Measurements from ENCODE around the gene SH3BP2. TPM values are rescaled to one million over a fixed set of nuclear protein-coding genes. Genes with fewer than 3 reads are reported as not detected.

Gene SH3BP2
- total RNA-seq, 1 donor from 2014 or later = 39.2 TPM

- no peak for DNase-seq
These were observed 11.0 kb downstream of the SH3BP2 start for GRCh38 chr4:2803624-2804448.

DNA sequence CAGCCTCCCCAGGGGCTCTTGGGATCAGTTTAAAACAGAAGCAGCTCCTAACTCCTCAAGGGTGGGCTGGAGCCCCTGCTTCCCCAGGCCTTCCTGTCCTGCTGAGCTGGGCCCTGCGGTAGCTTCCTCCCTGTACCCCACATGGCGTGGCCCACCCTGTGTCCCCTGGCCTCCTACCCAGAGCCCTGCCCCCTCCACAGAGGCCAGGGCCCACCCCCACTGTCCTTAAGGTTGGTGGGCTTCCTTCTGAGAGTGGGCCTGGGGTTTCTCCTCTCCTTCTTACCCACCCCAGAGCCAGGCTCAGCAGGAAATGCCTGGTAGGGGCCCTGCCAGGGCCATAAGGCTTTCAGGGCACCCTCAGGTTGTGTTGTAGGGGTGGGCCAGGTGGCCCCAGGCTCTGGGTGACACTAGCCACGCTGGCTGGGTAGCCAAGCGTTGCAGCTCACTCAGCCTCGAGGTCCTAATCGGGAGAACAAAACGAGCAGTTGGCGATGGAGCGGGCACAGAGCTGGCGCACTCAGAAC lies 11.6 kb downstream of the SH3BP2 start:
- DNase-seq = no peak

DNA sequence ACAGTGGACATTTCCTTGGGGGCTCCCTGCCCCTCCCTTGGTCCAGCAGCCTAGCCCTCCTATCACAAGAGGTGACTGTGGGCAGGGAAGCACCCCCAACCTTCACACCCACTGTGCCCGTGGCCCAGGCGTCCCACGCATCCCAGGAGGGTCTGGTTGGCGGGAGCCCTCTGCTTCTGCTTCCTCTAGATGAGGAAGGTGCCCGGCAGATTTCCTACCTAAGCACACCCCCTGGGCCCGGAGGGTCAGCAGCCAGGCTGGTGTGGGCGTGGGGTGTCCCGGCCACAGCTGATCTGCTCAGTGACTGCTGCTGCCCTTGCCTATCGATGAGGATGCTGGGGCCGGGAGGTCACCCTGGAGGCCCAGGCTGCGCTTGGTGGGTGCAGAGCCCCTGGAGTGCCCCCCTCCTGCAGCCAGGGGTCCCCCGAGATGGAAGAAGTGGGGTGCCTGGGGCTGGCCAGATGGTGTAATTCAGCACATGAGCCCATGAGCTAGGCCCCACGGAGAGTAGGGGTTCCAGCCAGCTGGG lies 12.2 kb downstream of the SH3BP2 start:
- DNase-seq = no peak

DNA sequence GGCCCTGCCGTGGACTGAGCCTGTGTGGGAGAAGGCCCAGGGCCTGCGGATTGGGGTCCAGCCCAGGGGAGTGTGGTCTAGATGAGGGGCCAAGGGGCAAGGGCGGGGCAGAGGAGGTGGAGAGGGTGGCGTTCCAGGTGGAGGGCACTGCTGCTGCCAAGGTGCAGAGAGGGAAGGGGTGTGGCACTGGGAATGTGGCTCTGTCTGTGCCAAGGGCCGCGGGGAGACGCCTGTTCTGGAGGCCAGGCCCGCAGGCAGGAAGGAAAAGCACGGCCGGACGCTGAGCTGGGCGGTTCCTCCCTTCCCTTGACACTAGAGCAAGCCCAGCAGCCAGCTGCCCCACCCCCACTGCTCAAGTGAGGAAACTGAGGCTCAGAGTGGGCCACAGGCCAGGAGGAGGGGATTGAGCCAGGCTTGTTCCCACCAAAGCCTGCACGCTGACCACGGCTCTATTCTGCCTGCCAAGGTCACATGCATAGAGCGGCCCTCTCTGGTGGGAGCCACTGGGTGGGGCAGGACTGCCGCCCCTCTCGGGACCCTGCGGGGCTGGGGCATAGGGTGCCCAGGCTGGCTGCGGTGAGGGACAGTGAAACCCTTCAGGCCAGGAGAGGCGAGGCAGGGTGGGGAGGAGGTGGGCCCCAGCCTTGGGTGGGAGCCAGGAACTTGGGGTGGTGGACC lies 13.0 kb downstream of the SH3BP2 start:
- DNase-seq = no peak

DNA sequence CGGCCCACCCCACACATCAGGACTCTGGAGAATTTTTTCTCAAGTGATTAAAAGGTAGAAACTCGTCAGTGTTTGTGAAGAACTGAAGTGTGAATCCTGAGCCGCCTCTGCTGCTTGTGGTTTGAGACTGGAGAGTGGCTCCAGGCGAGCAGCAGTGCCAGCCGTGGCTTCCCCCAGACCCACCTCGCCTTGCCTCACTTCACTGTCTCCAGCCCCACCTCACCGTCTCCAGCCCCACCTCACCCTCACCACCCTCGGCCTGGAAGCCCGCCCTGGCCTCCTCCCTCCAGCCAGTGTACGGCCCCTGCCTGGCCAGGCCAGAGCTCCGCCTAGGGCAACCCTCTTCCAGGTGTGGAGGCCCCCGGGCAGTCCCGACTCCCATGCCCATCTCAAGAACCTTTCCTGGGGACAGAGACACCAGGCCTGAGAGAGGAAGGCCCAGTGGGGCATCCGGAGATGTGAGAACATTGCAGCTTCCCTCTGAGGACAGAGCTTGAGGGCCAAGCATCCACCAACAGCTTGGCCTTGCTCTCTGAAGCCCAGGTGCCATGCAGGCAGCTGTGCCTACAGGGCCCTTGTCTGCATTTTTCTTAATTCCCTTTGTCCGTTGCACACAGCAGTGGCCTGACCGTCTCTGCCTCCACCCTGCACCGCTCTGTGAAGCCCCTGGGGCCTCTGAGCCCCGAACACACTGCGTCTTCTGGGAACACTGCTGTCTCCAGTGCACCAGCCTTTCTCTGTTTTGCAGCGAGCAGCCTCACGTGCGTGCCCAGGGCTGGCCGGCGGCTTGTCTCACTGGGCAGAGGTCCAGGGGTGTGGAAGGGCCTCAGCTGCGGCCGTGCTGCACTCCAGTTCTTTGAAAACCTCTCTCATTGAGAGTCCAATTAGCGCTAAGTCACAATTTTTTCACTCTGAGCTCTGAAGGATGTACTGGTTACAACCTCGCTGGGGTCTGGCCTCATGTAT lies 13.8 kb downstream of the SH3BP2 start:
- DNase-seq = peak; percentile 86

GRCh38 chr4:2807571-2807970 lies 14.7 kb downstream of the SH3BP2 start:
- DNase-seq = no peak

- DNase-seq = no peak
These were observed 15.1 kb downstream of the SH3BP2 start for GRCh38 chr4:2808001-2808400.

- no peak for DNase-seq
These were observed 16.8 kb downstream of the SH3BP2 start for GRCh38 chr4:2809610-2810180.

DNA sequence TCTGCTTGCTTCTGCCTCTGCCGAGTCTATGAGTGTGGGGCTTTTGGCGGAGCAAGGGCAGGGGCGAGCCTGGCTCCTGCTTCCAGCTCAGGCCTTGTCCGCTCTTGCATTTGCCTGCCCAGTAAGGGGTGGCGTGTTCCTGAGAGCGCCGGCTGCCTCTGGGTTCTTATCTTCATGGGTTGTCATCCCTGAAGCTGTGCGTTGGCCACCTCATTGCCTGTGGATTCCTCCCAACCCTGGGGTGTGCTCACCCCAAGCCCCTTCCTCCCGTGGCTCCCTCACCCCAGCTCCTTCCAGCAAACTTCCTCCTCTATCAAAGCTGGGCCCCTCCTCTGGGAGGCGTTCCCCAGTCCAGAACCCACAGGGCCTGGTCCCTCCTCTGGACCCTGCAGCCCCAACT lies 17.5 kb downstream of the SH3BP2 start:
- DNase-seq = no peak

DNA sequence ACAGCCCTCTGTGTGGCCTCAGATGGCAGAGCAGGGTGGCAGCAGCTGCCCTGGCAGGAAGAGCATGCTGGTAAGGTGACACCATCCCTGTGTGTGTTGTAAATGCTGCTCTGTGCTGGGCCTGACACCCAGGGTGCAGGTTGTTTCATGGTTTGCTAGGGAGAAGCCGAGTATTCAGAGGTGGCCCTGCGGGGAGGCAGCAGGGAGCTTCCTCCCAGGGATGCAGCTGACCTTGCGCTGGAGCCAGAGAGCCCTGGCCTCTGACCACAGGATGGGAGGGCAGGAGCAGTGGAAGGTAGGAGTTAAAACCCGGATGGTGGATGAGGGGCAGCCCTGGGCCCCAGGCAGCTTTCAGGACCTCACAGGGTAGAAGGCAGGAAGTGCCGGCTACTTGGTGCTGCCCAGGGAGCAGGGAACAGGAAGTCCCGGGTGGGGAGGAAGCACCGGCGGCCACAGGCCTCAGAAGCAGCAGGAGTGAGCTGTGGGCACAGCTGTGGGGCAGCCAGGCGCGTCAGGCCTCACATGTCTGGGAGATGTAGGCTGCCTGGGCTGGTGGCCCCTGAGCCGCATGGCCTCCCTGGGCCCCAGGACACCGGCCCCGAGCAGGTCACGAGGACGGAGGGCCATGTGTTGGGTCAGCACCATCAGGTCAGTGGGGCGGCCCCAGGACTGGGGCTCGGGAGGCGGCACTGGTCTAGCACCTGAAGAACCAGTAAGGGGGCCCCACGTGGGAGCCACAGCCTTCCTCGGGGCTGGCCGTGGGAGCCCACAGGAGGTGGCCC lies 19.1 kb downstream of the SH3BP2 start:
- peak; percentile 80 for DNase-seq

GRCh38 chr4:2812612-2813354 lies 19.9 kb downstream of the SH3BP2 start:
- DNase-seq = peak; percentile 63

DNA sequence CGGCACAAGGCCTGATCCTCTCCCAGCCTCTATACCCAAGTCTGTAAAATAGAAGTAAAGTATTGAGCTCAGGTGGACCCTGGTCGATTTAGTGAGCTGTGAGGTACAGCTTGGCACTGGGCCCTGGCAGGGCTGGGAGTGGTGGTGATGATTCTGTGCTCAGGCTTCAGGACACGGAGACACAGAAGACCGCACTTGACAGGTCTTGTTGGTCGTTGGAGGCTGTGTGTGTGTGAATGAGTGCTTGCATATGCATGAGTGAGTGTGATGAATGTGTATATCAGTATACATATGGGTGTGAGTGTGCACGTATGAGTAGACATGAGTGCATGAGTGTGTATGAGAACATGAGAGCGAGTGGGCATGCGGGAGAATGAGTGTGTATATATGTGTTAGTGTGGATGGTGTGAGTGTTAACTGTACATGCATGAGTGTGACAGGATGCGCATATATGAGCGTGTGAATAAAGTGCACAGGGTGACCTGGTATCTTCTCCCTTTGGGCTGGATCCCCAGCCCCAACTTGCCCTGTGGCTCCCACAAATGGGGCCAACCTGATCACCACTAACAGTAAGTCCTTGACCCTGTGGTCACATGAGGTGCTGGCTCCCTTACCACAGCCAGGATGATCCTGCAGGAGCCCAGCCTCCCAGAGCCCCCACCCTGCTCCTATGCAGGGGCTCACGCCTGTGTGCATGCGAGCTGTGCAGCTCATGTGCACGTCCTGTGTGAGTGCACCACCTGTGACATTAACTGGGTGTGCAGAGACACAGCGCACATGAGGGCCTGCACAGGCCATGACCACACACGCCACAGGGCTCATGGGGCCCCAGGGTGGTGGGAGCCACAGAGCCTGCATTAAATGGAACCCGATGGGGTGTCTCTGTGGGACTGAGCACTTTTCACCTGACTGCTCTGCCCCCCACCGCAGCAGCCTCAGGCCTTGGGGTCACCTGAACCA lies 20.8 kb downstream of the SH3BP2 start:
- no peak for DNase-seq

- DNase-seq = no peak
These were observed 21.9 kb downstream of the SH3BP2 start for GRCh38 chr4:2814627-2815270.

DNA sequence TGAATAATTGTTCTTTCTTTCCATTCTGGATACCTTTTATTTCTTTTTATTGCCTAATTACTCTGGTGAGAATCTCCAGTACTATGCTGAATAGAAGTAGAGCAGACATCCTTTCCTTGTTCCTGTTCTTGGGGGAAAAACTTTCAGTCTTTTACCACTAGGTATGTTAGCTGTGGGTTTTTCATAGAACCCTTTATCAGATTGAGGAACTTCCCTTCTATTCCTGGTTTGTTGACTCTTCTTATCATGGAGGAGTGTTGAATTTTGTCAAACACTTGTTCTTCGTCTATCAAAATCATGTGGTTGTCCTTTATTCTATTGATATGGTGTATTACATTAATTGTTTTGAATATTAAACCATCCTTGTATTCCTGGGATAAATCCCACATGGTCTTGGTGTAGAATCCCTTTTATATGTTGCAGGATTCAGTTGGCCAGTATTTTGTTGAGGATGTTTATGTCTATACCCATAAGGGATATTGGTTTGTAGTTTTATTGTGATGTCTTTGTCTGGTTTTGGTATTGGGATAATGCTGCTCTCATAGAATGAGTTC lies 23.6 kb downstream of the SH3BP2 start:
- no peak for DNase-seq

- DNase-seq = no peak
These were observed 24.3 kb downstream of the SH3BP2 start for GRCh38 chr4:2817137-2817536.

DNA sequence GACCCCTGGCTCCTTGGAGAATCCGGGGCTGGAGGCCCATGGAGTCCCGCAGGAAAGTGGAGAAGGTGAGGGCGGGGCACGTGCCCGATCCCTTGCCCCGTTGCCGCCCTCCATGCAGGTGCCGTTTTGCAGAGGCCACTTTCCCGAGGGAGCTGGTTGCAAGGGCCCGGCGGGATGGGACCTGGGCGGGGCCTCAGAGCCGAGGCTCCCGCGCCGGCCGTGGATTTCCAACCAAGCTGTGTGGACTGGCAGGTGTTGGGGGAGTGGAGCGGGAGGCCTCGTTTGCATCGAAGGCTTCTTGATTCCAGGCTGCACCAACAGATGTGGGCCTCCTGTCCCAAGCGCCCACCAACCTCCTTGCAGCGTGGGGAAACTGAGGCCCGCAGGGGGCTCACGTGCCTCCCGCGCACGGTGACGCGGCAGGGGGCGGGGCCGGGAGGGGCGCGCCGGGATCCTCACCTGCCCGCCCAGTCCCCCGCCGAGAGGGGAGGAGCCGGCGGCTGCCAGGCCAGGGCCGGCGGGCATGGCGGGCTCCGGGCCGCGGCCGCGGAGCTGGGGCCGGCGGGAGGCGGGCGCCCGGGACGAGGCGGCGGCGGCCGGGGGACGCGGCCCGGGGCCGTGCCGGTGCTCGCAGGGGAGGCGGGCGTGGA lies 24.9 kb downstream of the SH3BP2 start:
- DNase-seq = peak; percentile 54

DNA sequence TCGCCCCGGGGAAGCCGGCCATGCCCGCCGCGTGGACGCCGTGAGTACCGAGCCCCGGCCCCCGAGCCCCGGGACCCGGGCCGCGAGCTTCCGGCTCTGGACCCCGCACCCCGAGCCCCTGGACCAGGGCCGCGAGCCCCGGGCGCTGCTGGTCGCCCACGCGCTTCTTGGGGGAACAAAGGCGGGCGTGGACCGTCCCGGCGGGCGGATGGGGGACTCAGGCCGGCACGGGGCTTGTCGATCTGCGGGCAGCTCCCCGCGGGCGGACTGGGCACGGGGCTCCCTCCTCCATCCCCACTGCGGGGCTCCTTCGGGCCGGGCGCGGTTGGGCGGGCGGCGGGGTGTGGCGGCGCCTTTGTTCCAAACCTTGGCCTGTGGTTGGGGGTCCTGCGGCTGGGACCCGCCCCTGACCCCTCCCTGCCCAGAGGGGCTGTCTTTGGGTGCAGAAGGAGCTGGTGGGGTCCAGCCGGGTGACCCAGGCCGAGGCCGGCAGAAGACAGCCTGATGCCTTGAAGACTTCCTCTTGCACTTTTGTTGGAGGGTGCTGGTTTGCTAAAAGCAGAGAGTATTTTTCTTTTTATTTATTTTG lies 25.6 kb downstream of the SH3BP2 start:
- DNase-seq = peak; percentile 33
